Mucosa of stomach (tissue), 1 donor: Measurements from ENCODE around the gene FMN1.

Source experiments
- H3K27me3 ChIP-seq: one replicate; pipeline ENCODE4 v1.7.0; 2013; ENCODE audit warnings: mild to moderate bottlenecking, low read length; ENCODE audit not compliant: control insufficient read depth, insufficient read depth
- H3K36me3 ChIP-seq: one replicate; pipeline ENCODE4 v1.7.0; 2013; ENCODE audit warnings: low read length; ENCODE audit not compliant: control insufficient read depth, insufficient read depth
- H3K4me1 ChIP-seq: one replicate; pipeline ENCODE4 v1.7.0; 2013; ENCODE audit warnings: mild to moderate bottlenecking, low read length; ENCODE audit not compliant: control insufficient read depth, insufficient read depth
- H3K4me3 ChIP-seq: one replicate; pipeline ENCODE4 v1.7.0; 2013; ENCODE audit warnings: low read length
- H3K9ac ChIP-seq: one replicate; pipeline ENCODE4 v1.7.0; 2013; ENCODE audit warnings: mild to moderate bottlenecking, low read length, moderate library complexity
- H3K9me3 ChIP-seq: one replicate; pipeline ENCODE4 v1.7.0; 2013; ENCODE audit warnings: mild to moderate bottlenecking, low read length, moderate library complexity; ENCODE audit not compliant: control insufficient read depth
- donor health status: Pancreatic carcinoma.

FMN1 gene

GRCh38 chr15:33160581-33161165 is 33.8 kb downstream of the FMN1 start:
- no peaks in the 10 kb centered on the region for H3K4me1 ChIP-seq
- H3K4me3 ChIP-seq, result no peak overlapping the region
- no peaks in the 10 kb centered on the region for H3K9me3 ChIP-seq
- H3K9ac ChIP-seq, result no peak overlapping the region
- no peaks in the 10 kb centered on the region for H3K27me3 ChIP-seq
- no peaks in the 10 kb centered on the region for H3K36me3 ChIP-seq

- no peak overlapping the region for H3K9ac ChIP-seq
- H3K4me1 ChIP-seq, result no peaks in the 10 kb centered on the region
- H3K9me3 ChIP-seq, result no peaks in the 10 kb centered on the region
- no peaks in the 10 kb centered on the region for H3K36me3 ChIP-seq
- H3K27me3 ChIP-seq, result no peaks in the 10 kb centered on the region
- H3K4me3 ChIP-seq, result no peak overlapping the region
These were observed 34.6 kb downstream of the FMN1 start for GRCh38 chr15:33159726-33160453.

DNA sequence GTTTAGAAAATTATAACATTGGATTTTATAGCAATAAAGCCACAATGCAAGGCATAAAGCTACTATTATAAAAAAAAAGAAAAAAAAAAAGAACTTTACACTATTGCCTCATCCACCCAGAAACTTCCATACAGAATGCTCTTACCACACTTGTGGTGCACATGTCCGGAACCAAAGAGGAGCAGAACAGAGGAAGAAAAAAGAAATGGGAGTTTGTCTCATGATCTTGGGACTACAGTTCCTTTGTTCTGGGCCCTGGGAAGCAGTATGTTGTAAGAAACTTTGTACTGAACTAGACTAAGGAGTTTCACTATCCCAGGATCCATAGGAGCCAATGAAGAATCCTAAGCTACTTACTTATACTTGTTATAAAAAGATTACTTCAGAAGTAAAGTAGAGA is 36.1 kb downstream of the FMN1 start:
- H3K9ac ChIP-seq, result no peak overlapping the region
- no peaks in the 10 kb centered on the region for H3K27me3 ChIP-seq
- no peaks in the 10 kb centered on the region for H3K9me3 ChIP-seq
- H3K4me3 ChIP-seq, result no peak overlapping the region
- no peaks in the 10 kb centered on the region for H3K4me1 ChIP-seq
- H3K36me3 ChIP-seq, result no peaks in the 10 kb centered on the region

- Histone ChIP-seq H3K9me3 (no peaks in the 10 kb centered on the region), H3K4me3 (no peak overlapping the region), H3K4me1 (no peaks in the 10 kb centered on the region), H3K36me3 (no peaks in the 10 kb centered on the region), H3K9ac (no peak overlapping the region), H3K27me3 (no peaks in the 10 kb centered on the region)
These were observed 37.0 kb downstream of the FMN1 start for GRCh38 chr15:33157371-33158037.

DNA sequence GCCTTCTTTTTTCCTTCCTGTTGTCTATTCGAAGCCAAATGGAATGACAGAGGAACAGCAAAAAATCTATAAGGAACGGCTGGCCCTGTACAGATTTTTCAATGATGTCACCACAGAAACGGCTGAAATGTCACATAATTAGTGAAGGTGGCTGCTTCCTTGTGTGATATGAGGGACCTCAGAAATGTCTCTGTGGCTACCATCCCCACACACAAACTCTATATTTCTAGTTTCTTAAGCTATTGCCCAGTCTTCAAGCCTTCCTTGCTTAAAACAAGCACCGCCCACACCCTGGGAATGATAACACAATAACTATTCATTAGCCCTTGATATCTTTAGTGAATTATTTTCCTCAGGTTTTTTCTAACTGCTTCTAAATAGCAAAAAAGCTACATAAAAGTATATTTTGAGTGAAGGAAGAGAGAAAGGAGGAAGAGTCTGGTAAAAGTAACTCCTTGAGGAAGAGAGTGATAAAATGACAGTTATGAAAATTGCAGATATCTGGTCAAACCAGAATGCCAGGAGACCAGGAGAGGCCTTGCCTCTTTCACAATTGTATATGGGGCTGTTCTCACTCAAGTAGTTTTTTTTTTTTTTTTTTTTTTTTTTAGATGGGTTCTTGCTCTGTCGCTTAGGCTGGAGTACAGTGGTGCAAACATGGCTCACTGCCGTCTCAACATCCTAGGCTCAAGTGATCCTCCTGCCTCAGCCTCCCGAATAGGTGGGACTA is 38.7 kb downstream of the FMN1 start:
- H3K4me3 ChIP-seq, result no peak overlapping the region
- no peaks in the 10 kb centered on the region for H3K27me3 ChIP-seq
- no peaks in the 10 kb centered on the region for H3K36me3 ChIP-seq
- no peaks in the 10 kb centered on the region for H3K9me3 ChIP-seq
- no peaks in the 10 kb centered on the region for H3K4me1 ChIP-seq
- H3K9ac ChIP-seq, result no peak overlapping the region

DNA sequence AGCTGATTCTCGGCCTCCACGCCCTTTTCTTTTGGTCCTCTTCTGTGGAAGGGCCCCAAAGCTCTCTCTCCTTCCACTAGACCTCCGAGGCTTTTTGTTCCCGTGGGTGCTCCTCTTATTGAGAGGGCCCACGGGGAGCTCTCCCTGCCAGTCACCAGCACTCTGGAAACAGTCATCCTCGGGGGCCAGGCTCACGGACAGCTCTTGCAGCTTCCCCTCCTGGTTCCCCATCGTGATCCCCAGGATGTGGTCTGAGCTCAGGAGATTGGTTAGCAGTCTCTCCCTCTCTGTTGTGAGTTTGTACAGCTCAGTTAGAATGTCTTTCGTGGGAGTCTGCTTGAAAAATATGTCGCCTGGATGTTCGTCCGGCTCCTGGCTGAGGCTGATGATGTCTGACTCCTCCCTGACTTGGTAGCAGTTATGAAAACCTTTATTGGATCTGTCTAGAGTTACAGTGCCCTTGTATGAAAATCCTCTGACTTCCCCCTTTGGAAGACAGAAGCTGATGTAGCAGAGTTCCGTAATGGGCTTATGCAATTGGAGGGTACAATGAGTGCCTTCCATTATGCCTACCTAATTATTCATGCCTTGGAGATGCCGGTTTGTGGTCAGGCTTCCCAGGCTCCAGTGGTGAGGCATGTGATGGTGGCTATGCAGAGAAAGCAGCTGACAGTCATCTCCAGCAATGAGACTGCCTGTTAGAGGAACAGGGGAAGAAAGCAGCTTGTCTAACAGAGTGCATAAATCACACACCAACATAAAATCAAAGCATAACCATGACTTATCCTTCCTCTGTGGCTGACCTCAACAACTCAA is 40.0 kb downstream of the FMN1 start:
- H3K4me1 ChIP-seq, result no peaks in the 10 kb centered on the region
- no peaks in the 10 kb centered on the region for H3K27me3 ChIP-seq
- no peak overlapping the region for H3K4me3 ChIP-seq
- no peaks in the 10 kb centered on the region for H3K9me3 ChIP-seq
- H3K36me3 ChIP-seq, result no peaks in the 10 kb centered on the region
- H3K9ac ChIP-seq, result no peak overlapping the region

DNA sequence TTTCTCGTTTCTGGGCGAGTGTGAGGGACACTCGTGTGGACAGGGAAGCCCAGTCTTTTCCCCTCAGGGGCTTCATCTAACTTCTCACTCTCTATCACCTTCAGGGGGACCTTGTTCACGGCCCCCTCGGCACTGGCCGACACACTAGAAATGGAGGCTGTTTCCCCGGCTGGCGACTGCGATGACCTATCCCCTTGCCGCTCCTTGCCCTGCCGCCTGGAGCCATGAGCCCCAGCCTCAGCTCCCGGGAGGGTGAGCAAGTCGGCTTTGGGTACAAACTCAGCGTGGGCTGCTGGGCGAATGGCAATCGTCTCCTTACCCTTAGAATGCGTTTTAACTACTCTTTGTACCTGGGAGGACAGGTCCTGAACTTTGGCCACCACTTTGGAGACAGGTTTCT is 41.0 kb downstream of the FMN1 start:
- Histone ChIP-seq H3K4me3 (no peak overlapping the region), H3K27me3 (no peaks in the 10 kb centered on the region), H3K4me1 (no peaks in the 10 kb centered on the region), H3K36me3 (no peaks in the 10 kb centered on the region), H3K9me3 (no peaks in the 10 kb centered on the region), H3K9ac (no peak overlapping the region)

GRCh38 chr15:33152502-33153109 is 41.9 kb downstream of the FMN1 start:
- no peaks in the 10 kb centered on the region for H3K4me1 ChIP-seq
- H3K27me3 ChIP-seq, result no peaks in the 10 kb centered on the region
- H3K4me3 ChIP-seq, result no peak overlapping the region
- H3K9ac ChIP-seq, result no peak overlapping the region
- H3K9me3 ChIP-seq, result no peaks in the 10 kb centered on the region
- no peaks in the 10 kb centered on the region for H3K36me3 ChIP-seq

GRCh38 chr15:33150971-33151370 is 43.5 kb downstream of the FMN1 start:
- no peak overlapping the region for H3K4me3 ChIP-seq
- no peaks in the 10 kb centered on the region for H3K27me3 ChIP-seq
- H3K9me3 ChIP-seq, result no peaks in the 10 kb centered on the region
- no peaks in the 10 kb centered on the region for H3K36me3 ChIP-seq
- no peak overlapping the region for H3K9ac ChIP-seq
- H3K4me1 ChIP-seq, result no peaks in the 10 kb centered on the region

DNA sequence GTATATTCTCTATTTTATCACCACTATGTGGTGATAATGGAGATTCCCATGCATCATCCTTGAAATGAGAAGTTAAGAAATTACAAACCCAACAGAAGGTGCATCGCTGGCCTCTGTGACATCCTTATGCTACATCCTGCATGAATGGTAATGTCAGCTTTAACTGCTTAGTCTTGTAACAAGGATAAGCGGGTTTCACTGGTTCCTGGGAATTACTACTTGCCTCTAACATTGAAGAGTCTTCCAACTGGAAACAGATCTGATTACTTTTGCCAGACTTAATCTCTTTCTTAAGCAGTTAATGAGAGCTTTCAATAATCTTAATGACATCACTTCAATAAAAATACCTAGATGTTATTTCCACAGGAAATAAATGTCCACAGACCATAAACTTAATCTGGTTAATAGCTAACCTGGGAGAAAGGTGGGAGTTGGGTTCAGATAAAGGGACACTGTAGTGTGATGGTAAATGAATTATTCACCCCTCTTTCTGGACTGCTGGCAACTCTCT is 44.0 kb downstream of the FMN1 start:
- Histone ChIP-seq H3K4me1 (no peaks in the 10 kb centered on the region), H3K36me3 (no peaks in the 10 kb centered on the region), H3K9ac (no peak overlapping the region), H3K4me3 (no peak overlapping the region), H3K27me3 (no peaks in the 10 kb centered on the region), H3K9me3 (no peaks in the 10 kb centered on the region)

DNA sequence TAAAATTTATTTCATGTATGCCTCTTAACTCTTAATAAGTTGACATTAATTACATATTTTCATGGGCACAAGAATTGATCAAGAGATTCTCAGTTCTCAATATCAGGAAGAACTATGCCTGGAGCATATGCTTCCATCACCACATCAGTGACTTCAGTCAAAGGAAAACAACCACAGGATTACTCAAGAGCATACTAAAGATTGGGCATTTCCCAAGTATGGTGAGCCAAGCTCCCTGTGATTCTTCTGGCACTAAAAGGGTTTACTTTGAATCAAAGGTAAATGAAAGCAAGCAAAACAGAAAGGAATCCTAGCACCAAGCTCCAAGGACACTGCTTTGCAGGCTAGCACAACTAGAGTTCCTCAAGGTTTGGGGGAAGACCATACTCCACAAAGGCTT is 44.6 kb downstream of the FMN1 start:
- no peak overlapping the region for H3K9ac ChIP-seq
- no peaks in the 10 kb centered on the region for H3K27me3 ChIP-seq

More for the DNA sequence above, 44.6 kb downstream of the FMN1 start:
- H3K36me3 ChIP-seq, result no peaks in the 10 kb centered on the region
- no peaks in the 10 kb centered on the region for H3K9me3 ChIP-seq
- no peaks in the 10 kb centered on the region for H3K4me1 ChIP-seq
- H3K4me3 ChIP-seq, result no peak overlapping the region
